Smooth muscle cell (in vitro differentiated cells): Measurements from ENCODE around the gene SNRPF. TPM values are rescaled to one million over a fixed set of nuclear protein-coding genes. Genes with fewer than 3 reads are reported as not detected.
A peak's percentile ranks its signal among the peaks of the same experiment; 100 is the strongest.
"Not testable (repeated sequence)": the region's sequence is repeated elsewhere in the genome, so short reads cannot be mapped to it uniquely, and the experiment has no call there.

Experiments used
- DNase-seq: peaks from one replicate; lab custom pipeline; 2025; ENCODE audit not compliant: unreplicated experiment; lab: John Stamatoyannopoulos, UW
- H2AFZ ChIP-seq: fragments of 200-600 bp; sonication (generic); 2 replicates; pipeline ENCODE4 v1.6.0; 2016; ENCODE audit warnings: antibody characterized with exemption, low read depth, mild to moderate bottlenecking
- H3F3A ChIP-seq: fragments of 200-600 bp; sonication (generic); 2 replicates; pipeline ENCODE4 v1.6.0; 2017; ENCODE audit warnings: antibody characterized with exemption, low read depth
- H3K27ac ChIP-seq: fragments of 200-600 bp; sonication (generic); 2 replicates; pipeline ENCODE4 v1.5.1; 2016; ENCODE audit warnings: low read depth, mild to moderate bottlenecking
- H3K27me3 ChIP-seq: fragments of 200-600 bp; sonication (generic); 2 replicates; pipeline ENCODE4 v1.6.1; 2016; ENCODE audit warnings: low read depth, mild to moderate bottlenecking
- H3K36me3 ChIP-seq: fragments of 200-600 bp; sonication (generic); 2 replicates; pipeline ENCODE4 v1.5.1; 2016; ENCODE audit warnings: low read depth
- H3K4me1 ChIP-seq: fragments of 200-600 bp; sonication (generic); 2 replicates; pipeline ENCODE4 v1.5.1; 2016; ENCODE audit warnings: low read depth
- H3K4me2 ChIP-seq: fragments of 200-600 bp; sonication (generic); 2 replicates; pipeline ENCODE4 v1.6.0; 2016; ENCODE audit warnings: mild to moderate bottlenecking
- H3K4me3 ChIP-seq: fragments of 200-600 bp; sonication (generic); 2 replicates; pipeline ENCODE4 v1.5.1; 2016; ENCODE audit warnings: mild to moderate bottlenecking
- H3K79me2 ChIP-seq: fragments of 200-600 bp; sonication (generic); 2 replicates; pipeline ENCODE4 v1.6.0; 2016; ENCODE audit warnings: low read depth, mild to moderate bottlenecking
- H3K9ac ChIP-seq: fragments of 200-600 bp; sonication (generic); 2 replicates; pipeline ENCODE4 v1.6.0; 2016; ENCODE audit warnings: low read depth
- H3K9me3 ChIP-seq: fragments of 200-600 bp; sonication (generic); replicated peaks from 2 replicates; pipeline ENCODE4 v1.5.1; 2016; ENCODE audit warnings: low read depth
- H4K20me1 ChIP-seq: fragments of 200-600 bp; sonication (generic); 2 replicates; pipeline ENCODE4 v1.6.0; 2016; ENCODE audit warnings: low read depth
- WGBS: methylation state at CpG from one replicate; pipeline ENCODE4 v1.1.7; 2016; ENCODE audit warnings: low lambda C conversion rate; 5-methylcytosine and 5-hydroxymethylcytosine counted together
- polyA plus RNA-seq: library from polyadenylated mRNA; unstranded; fragments of >200 nt; fragmentation: Nextera tagmentation; extraction: Ambion mirVana; gene quantifications from 2 replicates; pipeline ENCODE4 v1.2.1, GENCODE V29; 2016
- total RNA-seq: library from RNA; depleted of rRNA; stranded (reverse); fragments of >200 nt; gene quantifications from 2 replicates; pipeline ENCODE4 v1.2.3, GENCODE V29; 2014
- TF ChIP-seq, protein P1 (sequence below): fragments of 200-600 bp; sonication (generic); IDR thresholded peaks from 2 replicates; pipeline ENCODE4 v1.5.1; 2017; ENCODE audit warnings: borderline replicate concordance, mild to moderate bottlenecking, antibody characterized with exemption; ENCODE audit not compliant: insufficient read depth, poor library complexity, severe bottlenecking

SNRPF gene
- total RNA-seq (16.7 and 28.9 TPM in 2 replicates), polyA plus RNA-seq (56.1 and 57.4 TPM in 2 replicates)

DNA sequence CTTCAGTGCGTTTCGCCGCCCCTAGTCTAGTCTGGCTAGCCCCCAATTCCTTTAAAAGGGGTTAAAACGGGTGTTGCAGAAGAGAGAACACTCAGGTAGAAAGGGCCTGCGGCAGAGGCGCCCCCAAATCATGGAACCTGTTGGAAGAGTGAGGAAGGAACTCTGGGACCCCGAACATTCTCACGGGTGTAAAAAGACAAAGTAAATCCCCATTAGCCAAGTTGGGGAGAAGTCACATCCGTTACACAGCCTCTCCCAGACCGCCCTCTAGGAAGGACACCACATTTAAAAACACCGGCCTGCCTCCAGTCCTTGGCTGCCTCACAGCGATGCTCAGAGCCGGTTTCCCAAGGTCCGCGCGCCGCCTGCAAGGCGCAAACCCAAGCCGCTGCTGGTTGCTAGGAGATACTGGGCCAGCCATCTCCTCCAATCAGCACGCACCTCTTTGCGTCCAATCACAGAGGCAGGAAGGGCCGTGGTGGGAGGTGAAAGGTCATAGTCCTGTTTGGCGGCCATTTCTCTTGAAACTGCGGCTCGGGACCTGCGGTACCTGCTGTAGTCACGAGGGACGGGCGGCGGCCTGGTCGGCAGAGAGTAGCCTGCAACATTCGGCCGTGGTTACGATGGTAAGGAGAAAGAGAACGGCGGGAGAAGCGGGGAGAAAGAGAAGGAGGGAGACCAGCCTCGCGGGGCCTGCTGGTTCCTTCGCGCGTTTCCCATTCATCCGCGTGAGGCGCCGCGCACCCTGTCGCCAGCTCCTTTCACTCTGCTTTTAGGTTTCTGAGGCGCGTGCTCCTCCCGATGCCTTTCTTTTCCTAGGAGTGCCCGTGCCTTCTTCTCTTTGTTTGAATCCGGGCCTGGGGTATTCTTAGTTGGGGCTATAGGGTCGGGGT lies at the start of gene SNRPF:
TSS of gene SNRPF (plus strand) at position 502 of the 893 bp plus-strand sequence. CDS start at position 624, 122 bp downstream.
- TF ChIP-seq, protein P1, sequence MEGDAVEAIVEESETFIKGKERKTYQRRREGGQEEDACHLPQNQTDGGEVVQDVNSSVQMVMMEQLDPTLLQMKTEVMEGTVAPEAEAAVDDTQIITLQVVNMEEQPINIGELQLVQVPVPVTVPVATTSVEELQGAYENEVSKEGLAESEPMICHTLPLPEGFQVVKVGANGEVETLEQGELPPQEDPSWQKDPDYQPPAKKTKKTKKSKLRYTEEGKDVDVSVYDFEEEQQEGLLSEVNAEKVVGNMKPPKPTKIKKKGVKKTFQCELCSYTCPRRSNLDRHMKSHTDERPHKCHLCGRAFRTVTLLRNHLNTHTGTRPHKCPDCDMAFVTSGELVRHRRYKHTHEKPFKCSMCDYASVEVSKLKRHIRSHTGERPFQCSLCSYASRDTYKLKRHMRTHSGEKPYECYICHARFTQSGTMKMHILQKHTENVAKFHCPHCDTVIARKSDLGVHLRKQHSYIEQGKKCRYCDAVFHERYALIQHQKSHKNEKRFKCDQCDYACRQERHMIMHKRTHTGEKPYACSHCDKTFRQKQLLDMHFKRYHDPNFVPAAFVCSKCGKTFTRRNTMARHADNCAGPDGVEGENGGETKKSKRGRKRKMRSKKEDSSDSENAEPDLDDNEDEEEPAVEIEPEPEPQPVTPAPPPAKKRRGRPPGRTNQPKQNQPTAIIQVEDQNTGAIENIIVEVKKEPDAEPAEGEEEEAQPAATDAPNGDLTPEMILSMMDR: no peak
- no peaks in the 10 kb centered on the region for H3K9me3 ChIP-seq
- 3% methylated on average over 54 of the region's 54 CpGs for WGBS

DNA sequence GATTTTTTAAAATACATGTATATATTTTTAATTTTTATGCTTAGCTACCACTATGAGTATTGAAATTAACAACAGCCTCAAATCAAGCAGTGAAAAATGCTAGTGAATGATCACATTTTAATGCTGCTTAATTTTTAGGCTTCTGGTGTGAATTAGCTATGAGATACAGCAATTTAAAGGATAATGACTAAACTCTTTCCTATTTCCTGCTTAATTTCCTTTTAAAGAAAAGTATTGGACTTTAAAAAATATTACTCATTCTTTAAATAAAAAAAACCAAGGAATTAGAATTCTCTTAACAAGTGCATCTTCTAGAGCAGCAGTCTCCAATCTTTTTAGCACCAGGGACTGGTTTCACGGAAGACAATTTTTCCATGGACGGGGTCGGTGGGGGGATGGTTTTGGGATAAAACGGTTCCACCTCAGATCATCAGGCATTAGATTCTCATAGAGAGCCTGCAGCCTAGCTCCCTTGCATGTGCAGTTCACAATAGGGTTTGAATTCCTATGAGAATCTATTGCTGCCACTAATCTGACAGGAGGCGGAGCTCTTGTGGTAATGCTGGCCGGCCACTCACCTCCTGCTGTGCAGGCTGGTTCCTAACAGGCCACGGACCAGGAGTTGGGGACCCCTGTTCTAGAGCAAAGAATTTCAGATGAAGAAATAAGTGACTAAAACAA lies 49.6 kb upstream of the SNRPF start:
- Histone ChIP-seq H3K27me3 (peaks cover 5% of the 10 kb centered on the region), H3K9ac (no peak overlapping the region), H3F3A (no peaks in the 10 kb centered on the region), H3K4me1 (no peaks in the 10 kb centered on the region), H2AFZ (no peak overlapping the region), H3K4me3 (no peak overlapping the region), H4K20me1 (no peaks in the 10 kb centered on the region), H3K36me3 (no peaks in the 10 kb centered on the region), H3K79me2 (no peaks in the 10 kb centered on the region), H3K27ac (no peak overlapping the region), H3K9me3 (no peaks in the 10 kb centered on the region), H3K4me2 (no peak overlapping the region)
- 96% methylated on average over 7 of the region's 7 CpGs for WGBS
- TF ChIP-seq, protein P1: no peak
- no peak for DNase-seq

More for the DNA sequence above, at the start of gene SNRPF:
- peak within 1 kb of the TSS; percentile 82 for H3K4me3 ChIP-seq
- peak within 1 kb of the TSS; percentile 94 for H3K4me2 ChIP-seq
- H4K20me1 ChIP-seq: peaks cover 4% of the 10 kb centered on the region
- peaks cover 3% of the 10 kb centered on the region for H3K4me1 ChIP-seq
- no peaks in the 10 kb centered on the region for H3F3A ChIP-seq
- H3K9ac ChIP-seq: peak within 1 kb of the TSS; percentile 88
- H3K36me3 ChIP-seq: peaks cover 25% of the 10 kb centered on the region
- H3K79me2 ChIP-seq: peaks cover 46% of the 10 kb centered on the region
- peak; percentile 77 for DNase-seq
- H3K27ac ChIP-seq: peak within 1 kb of the TSS; percentile 86
- peak within 1 kb of the TSS; percentile 95 for H2AFZ ChIP-seq
- H3K27me3 ChIP-seq: no peaks in the 10 kb centered on the region

DNA sequence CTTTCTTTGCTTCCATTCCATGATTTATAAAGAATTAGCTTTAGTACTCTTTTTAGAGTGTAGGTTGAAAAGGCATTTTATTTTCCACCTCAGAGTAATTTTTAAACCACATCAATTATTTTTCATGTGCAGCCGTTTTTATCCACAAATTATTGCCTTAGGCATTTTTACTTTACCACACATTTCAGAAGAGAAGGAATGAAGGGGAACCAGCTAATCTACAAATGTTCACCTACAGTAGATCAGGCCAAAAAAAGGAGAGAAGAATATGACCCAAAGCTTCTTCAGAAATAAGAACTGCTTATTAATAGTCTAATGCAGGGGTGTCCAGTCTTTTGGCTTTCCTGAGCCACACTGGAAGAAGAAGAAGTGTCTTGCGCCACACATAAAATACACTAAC lies 48.3 kb upstream of the SNRPF start:
- no peak overlapping the region for H3K9ac ChIP-seq
- H3K27me3 ChIP-seq: peaks cover 7% of the 10 kb centered on the region
- no peaks in the 10 kb centered on the region for H3F3A ChIP-seq
- H3K9me3 ChIP-seq: no peaks in the 10 kb centered on the region
- H3K36me3 ChIP-seq: no peaks in the 10 kb centered on the region
- no peak overlapping the region for H3K4me2 ChIP-seq
- DNase-seq: no peak
- H3K4me3 ChIP-seq: no peak overlapping the region
- TF ChIP-seq, protein P1: no peak
- H3K27ac ChIP-seq: no peak overlapping the region
- no peaks in the 10 kb centered on the region for H3K4me1 ChIP-seq
- no peaks in the 10 kb centered on the region for H3K79me2 ChIP-seq
- no peak overlapping the region for H2AFZ ChIP-seq
- no peaks in the 10 kb centered on the region for H4K20me1 ChIP-seq
- WGBS: 79% methylated on average over 2 of the region's 2 CpGs

DNA sequence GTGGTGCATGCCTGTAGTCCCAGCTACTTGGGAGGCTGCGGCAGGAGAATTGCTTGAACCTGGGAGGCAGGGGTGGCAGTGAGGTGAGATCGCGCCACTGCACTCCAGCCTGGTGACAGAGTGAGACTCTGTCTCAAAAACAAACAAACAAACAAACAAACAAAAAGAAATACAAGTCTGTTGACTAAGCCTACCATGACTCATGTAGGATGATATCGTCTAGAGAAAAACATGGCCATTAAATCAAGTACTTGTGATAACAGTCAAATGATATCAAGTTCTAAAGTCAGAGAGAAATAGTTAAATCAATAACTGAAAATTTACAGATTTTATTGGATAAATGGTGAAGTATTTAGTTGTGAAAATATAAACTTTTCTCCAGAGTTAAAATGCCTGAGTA lies 46.6 kb upstream of the SNRPF start:
- not testable (repeated sequence) for H3F3A ChIP-seq, H3K4me1 ChIP-seq, H3K27me3 ChIP-seq, H3K27ac ChIP-seq, H3K36me3 ChIP-seq, H3K4me3 ChIP-seq, H3K9me3 ChIP-seq, H3K79me2 ChIP-seq, H2AFZ ChIP-seq, H3K4me2 ChIP-seq, H4K20me1 ChIP-seq, DNase-seq, H3K9ac ChIP-seq
- WGBS: 86% methylated on average over 4 of the region's 4 CpGs
